SH-SY5Y (cell line): Measurements from ENCODE around the gene DLX6.

Source experiments
- GATA2 ChIP-seq: IDR thresholded peaks from 2 replicates; pipeline ENCODE4 v1.6.1; 2011; ENCODE audit warnings: mild to moderate bottlenecking, low read depth, low read length
- GATA3 ChIP-seq: IDR thresholded peaks from 2 replicates; pipeline ENCODE4 v1.6.1; 2011; ENCODE audit warnings: low read depth, mild to moderate bottlenecking, low read length, moderate library complexity

Gene DLX6

GRCh38 chr7:97001656-97002554 is 3.4 kb upstream of the DLX6 start:
- TF ChIP-seq GATA2 (no peak), GATA3 (no peak)

GRCh38 chr7:97002555-97003261 is 2.6 kb upstream of the DLX6 start:
- TF ChIP-seq GATA2, result no peak
- no peak for TF ChIP-seq GATA3

GRCh38 chr7:97003262-97004246 is 1.8 kb upstream of the DLX6 start:
- no peak for TF ChIP-seq GATA3
- no peak for TF ChIP-seq GATA2

- TF ChIP-seq GATA3 (no peak), GATA2 (no peak)
Measured at GRCh38 chr7:97004247-97005182, 838 bp upstream of the DLX6 start.

- TF ChIP-seq GATA3 (no peak), GATA2 (no peak)
Measured at GRCh38 chr7:97006055-97006815, 882 bp downstream of the DLX6 start.

- TF ChIP-seq GATA3, result no peak
- TF ChIP-seq GATA2, result no peak
Measured at GRCh38 chr7:97006816-97007582, 1.6 kb downstream of the DLX6 start.

- TF ChIP-seq GATA3 (no peak), GATA2 (no peak)
Measured at GRCh38 chr7:97007583-97007861, 2.2 kb downstream of the DLX6 start.

- no peak for TF ChIP-seq GATA2
- no peak for TF ChIP-seq GATA3
Measured at GRCh38 chr7:97008275-97008917, 3.0 kb downstream of the DLX6 start.

- no peak for TF ChIP-seq GATA3
- no peak for TF ChIP-seq GATA2
Measured at GRCh38 chr7:97009753-97010732, 4.7 kb downstream of the DLX6 start.

GRCh38 chr7:97011104-97011503 is 5.8 kb downstream of the DLX6 start:
- TF ChIP-seq GATA3, result no peak
- TF ChIP-seq GATA2, result no peak
